H9 (cell line): ENCODE data around the gene MARCHF7. TPM values are rescaled to one million over a fixed set of nuclear protein-coding genes. Genes with fewer than 3 reads are reported as not detected.

ENCODE experiments used
- DNase-seq: peaks from one replicate; pipeline ENCODE4 v3.0.0-alpha.2; 2017
- H2AFZ ChIP-seq: one replicate; pipeline ENCODE4 v1.6.1; 2013; ENCODE audit warnings: mild to moderate bottlenecking, low read length, control low read depth, moderate library complexity
- H2AK5ac ChIP-seq: 2 replicates; pipeline ENCODE4 v1.6.1; 2013; ENCODE audit warnings: low read length, control low read depth, mixed read lengths; ENCODE audit not compliant: insufficient read length
- H2BK120ac ChIP-seq: one replicate; pipeline ENCODE4 v1.6.1; 2013; ENCODE audit warnings: low read depth, mild to moderate bottlenecking, low read length, control low read depth, inconsistent platforms; ENCODE audit not compliant: poor library complexity, severe bottlenecking
- H2BK12ac ChIP-seq: 2 replicates; pipeline ENCODE4 v1.6.1; 2013; ENCODE audit warnings: low read length, control low read depth, mixed read lengths, low read depth; ENCODE audit not compliant: insufficient read length
- H2BK15ac ChIP-seq: 2 replicates; pipeline ENCODE4 v1.6.1; 2013; ENCODE audit warnings: low read depth, low read length, control low read depth
- H2BK20ac ChIP-seq: one replicate; pipeline ENCODE4 v1.6.1; 2013; ENCODE audit warnings: low read depth, mild to moderate bottlenecking, low read length, control low read depth, inconsistent platforms; ENCODE audit not compliant: poor library complexity, severe bottlenecking
- H2BK5ac ChIP-seq: 2 replicates; pipeline ENCODE4 v1.6.1; 2013; ENCODE audit warnings: low read length, control low read depth, mixed read lengths; ENCODE audit not compliant: insufficient read length
- H3K14ac ChIP-seq: 2 replicates; pipeline ENCODE4 v1.6.1; 2013; ENCODE audit warnings: low read length, control low read depth; ENCODE audit not compliant: insufficient read depth
- H3K18ac ChIP-seq: 2 replicates; pipeline ENCODE4 v1.6.1; 2013; ENCODE audit warnings: low read depth, mild to moderate bottlenecking, mixed read lengths, low read length, control low read depth; ENCODE audit not compliant: insufficient read length
- H3K23ac ChIP-seq: 2 replicates; pipeline ENCODE4 v1.6.1; 2013; ENCODE audit warnings: low read length, control low read depth, mixed read lengths, low read depth; ENCODE audit not compliant: insufficient read length
- H3K23me2 ChIP-seq: 2 replicates; pipeline ENCODE4 v1.6.1; 2013; ENCODE audit warnings: low read depth, mild to moderate bottlenecking, mixed read lengths, low read length, control low read depth; ENCODE audit not compliant: insufficient read length, poor library complexity, severe bottlenecking
- H3K27ac ChIP-seq: 2 replicates; pipeline ENCODE4 v1.5.1; 2013; ENCODE audit warnings: low read length, control low read depth, mixed read lengths, low read depth; ENCODE audit not compliant: insufficient read length
- H3K27me3 ChIP-seq: 2 replicates; pipeline ENCODE4 v1.6.1; 2013; ENCODE audit warnings: low read length, control low read depth, inconsistent platforms; ENCODE audit not compliant: insufficient read depth
- H3K4ac ChIP-seq: 2 replicates; pipeline ENCODE4 v1.6.1; 2013; ENCODE audit warnings: low read depth, mild to moderate bottlenecking, control low read depth, inconsistent platforms, low read length, moderate library complexity
- H3K4me1 ChIP-seq: 2 replicates; pipeline ENCODE4 v1.6.1; 2013; ENCODE audit warnings: low read length, control low read depth, inconsistent platforms; ENCODE audit not compliant: insufficient read depth
- H3K4me2 ChIP-seq: 2 replicates; pipeline ENCODE4 v1.6.1; 2013; ENCODE audit warnings: low read length, control low read depth, mixed read lengths; ENCODE audit not compliant: insufficient read length, insufficient read depth
- H3K56ac ChIP-seq: 2 replicates; pipeline ENCODE4 v1.6.1; 2013; ENCODE audit warnings: low read depth, mild to moderate bottlenecking, mixed read lengths, low read length, control low read depth; ENCODE audit not compliant: insufficient read length
- H3K79me1 ChIP-seq: 2 replicates; pipeline ENCODE4 v1.6.1; 2013; ENCODE audit warnings: low read depth, mild to moderate bottlenecking, moderate library complexity, low read length, control low read depth, inconsistent platforms; ENCODE audit not compliant: insufficient read depth, poor library complexity, severe bottlenecking
- H3K79me2 ChIP-seq: 2 replicates; pipeline ENCODE4 v1.6.1; 2013; ENCODE audit warnings: low read length, control low read depth, inconsistent platforms; ENCODE audit not compliant: insufficient read depth
- H3K9ac ChIP-seq: 2 replicates; pipeline ENCODE4 v1.6.1; 2013; ENCODE audit warnings: low read length, control low read depth, mixed read lengths; ENCODE audit not compliant: insufficient read length; ENCODE audit errors: extremely low read depth
- H3K9me3 ChIP-seq: one replicate; pipeline ENCODE4 v1.6.1; 2013; ENCODE audit warnings: low read depth, low read length, inconsistent platforms; ENCODE audit not compliant: control insufficient read depth
- H3T11ph ChIP-seq: one replicate; pipeline ENCODE4 v1.6.1; 2013; ENCODE audit warnings: mild to moderate bottlenecking, low read length, control low read depth, inconsistent platforms
- H4K20me1 ChIP-seq: one replicate; pipeline ENCODE4 v1.6.1; 2013; ENCODE audit not compliant: control insufficient read depth, insufficient read length, insufficient read depth
- H4K5ac ChIP-seq: 2 replicates; pipeline ENCODE4 v1.6.1; 2013; ENCODE audit warnings: low read depth, mild to moderate bottlenecking, mixed read lengths, low read length, control low read depth; ENCODE audit not compliant: insufficient read length
- H4K8ac ChIP-seq: replicated peaks from 2 replicates; pipeline ENCODE4 v1.6.1; 2013; ENCODE audit warnings: low read length, control low read depth, mixed read lengths, low read depth; ENCODE audit not compliant: insufficient read length
- H4K91ac ChIP-seq: 2 replicates; pipeline ENCODE4 v1.6.1; 2013; ENCODE audit warnings: low read depth, mild to moderate bottlenecking, moderate library complexity, mixed read lengths, low read length, control low read depth; ENCODE audit not compliant: insufficient read length
- H3K27ac Mint-ChIP-seq, 3 experiments: 2 replicates in 2 of 3; 3 replicates in 1 of 3; pipeline ENCODE4 v1.8.0; 2020 to 2021; ENCODE audit warnings: mixed read lengths in 3 of 3, mild to moderate bottlenecking in 1 of 3, moderate library complexity in 1 of 3
- H3K27me3 Mint-ChIP-seq: 2 replicates; pipeline ENCODE4 v1.8.0; 2021; ENCODE audit warnings: low read depth, mild to moderate bottlenecking, moderate library complexity, mixed read lengths
- H3K36me3 Mint-ChIP-seq, 3 experiments: 2 replicates in 2 of 3; 3 replicates in 1 of 3; pipeline ENCODE4 v1.8.0; 2020 to 2021; ENCODE audit warnings: low read depth in 3 of 3, mixed read lengths in 3 of 3; ENCODE audit not compliant: insufficient read depth in 1 of 3
- H3K4me1 Mint-ChIP-seq, 2 experiments: 2 replicates each; pipeline ENCODE4 v1.8.0; 2020; ENCODE audit warnings: mixed read lengths in 2 of 2
- H3K4me3 Mint-ChIP-seq, 2 experiments: 2 replicates in 1 of 2; 3 replicates in 1 of 2; pipeline ENCODE4 v1.8.0; 2020 to 2021; ENCODE audit warnings: mild to moderate bottlenecking in 2 of 2, mixed read lengths in 2 of 2, moderate library complexity in 1 of 2
- H3K9me3 Mint-ChIP-seq, 2 experiments: 2 replicates in 1 of 2; 3 replicates in 1 of 2; pipeline ENCODE4 v1.8.0; 2020; ENCODE audit warnings: mild to moderate bottlenecking in 2 of 2, mixed read lengths in 2 of 2, moderate library complexity in 1 of 2
- WGBS: extraction: QIAGEN DNeasy Blood & Tissue Kit; methylation state at CpG from one replicate; pipeline ENCODE4 v1.1.7; 2013; ENCODE audit warnings: missing lambda C conversion rate, low lambda C conversion rate, mixed read lengths; ENCODE audit not compliant: insufficient read length; ENCODE audit errors: extremely low coverage; 5-methylcytosine and 5-hydroxymethylcytosine counted together
- total RNA-seq: library from RNA; stranded (reverse); gene quantifications from 2 replicates; pipeline ENCODE4 v1.2.1, GENCODE V29; 2021
- TF ChIP-seq, protein P1 (sequence below): fragments of 200-600 bp; sonication (generic); conservative IDR thresholded peaks from 3 replicates; pipeline ENCODE4 v1.8.0; 2021; ENCODE audit warnings: antibody characterized with exemption, mild to moderate bottlenecking

MARCHF7 gene
- total RNA-seq, 1 experiment from 2014 or later = 111 TPM

DNA sequence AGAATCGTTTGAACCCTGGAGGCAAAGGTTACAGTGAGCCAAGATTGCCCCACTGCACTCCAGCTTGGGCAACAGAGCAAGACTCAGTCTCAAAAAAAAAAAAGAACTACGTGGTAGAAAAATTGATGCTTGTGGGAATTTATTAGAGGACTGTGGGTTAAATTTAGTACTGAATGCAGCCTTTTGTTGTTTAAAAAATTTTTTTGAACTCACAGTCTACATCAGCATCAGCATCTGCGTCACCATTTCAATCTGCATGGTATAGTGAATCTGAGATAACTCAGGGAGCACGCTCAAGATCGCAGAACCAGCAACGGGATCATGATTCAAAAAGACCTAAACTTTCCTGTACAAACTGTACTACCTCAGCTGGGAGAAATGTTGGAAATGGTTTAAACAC lies 30.5 kb downstream of the MARCHF7 start:
- Histone ChIP-seq H2AFZ (no peak overlapping the region), H3K56ac (no peak overlapping the region), H3K23ac (no peak overlapping the region), H2BK5ac (no peak overlapping the region), H3K79me2 (no peaks in the 10 kb centered on the region; the same call in 1 of the 2 replicates), H2BK20ac (no peak overlapping the region), H2BK120ac (no peak overlapping the region), H3K27ac (no peak overlapping the region), H4K5ac (no peak overlapping the region), H3K9ac (no peak overlapping the region), H3K18ac (no peak overlapping the region), H3K79me1 (no peaks in the 10 kb centered on the region), H2AK5ac (no peak overlapping the region), H3K4me1 (no peaks in the 10 kb centered on the region), H3K4me2 (no peak overlapping the region), H2BK15ac (no peak overlapping the region), H3K14ac (no peak overlapping the region), H3T11ph (no peak overlapping the region), H4K20me1 (no peaks in the 10 kb centered on the region), H3K9me3 (no peaks in the 10 kb centered on the region), H4K8ac (no peak overlapping the region), H4K91ac (no peak overlapping the region), H3K23me2 (no peaks in the 10 kb centered on the region), H3K4ac (no peak overlapping the region), H3K27me3 (no peaks in the 10 kb centered on the region), H2BK12ac (no peak overlapping the region)
- TF ChIP-seq, protein P1, sequence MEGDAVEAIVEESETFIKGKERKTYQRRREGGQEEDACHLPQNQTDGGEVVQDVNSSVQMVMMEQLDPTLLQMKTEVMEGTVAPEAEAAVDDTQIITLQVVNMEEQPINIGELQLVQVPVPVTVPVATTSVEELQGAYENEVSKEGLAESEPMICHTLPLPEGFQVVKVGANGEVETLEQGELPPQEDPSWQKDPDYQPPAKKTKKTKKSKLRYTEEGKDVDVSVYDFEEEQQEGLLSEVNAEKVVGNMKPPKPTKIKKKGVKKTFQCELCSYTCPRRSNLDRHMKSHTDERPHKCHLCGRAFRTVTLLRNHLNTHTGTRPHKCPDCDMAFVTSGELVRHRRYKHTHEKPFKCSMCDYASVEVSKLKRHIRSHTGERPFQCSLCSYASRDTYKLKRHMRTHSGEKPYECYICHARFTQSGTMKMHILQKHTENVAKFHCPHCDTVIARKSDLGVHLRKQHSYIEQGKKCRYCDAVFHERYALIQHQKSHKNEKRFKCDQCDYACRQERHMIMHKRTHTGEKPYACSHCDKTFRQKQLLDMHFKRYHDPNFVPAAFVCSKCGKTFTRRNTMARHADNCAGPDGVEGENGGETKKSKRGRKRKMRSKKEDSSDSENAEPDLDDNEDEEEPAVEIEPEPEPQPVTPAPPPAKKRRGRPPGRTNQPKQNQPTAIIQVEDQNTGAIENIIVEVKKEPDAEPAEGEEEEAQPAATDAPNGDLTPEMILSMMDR = no peak
- Mint-ChIP-seq H3K27me3 (no peaks in the 10 kb centered on the region), H3K9me3 (no peaks in the 10 kb centered on the region), H3K27ac (no peak overlapping the region), H3K4me3 (no peak overlapping the region), H3K4me1 (no peaks in the 10 kb centered on the region; a peak in 1 of 4 replicates), H3K36me3 (peaks cover 35 to 75% (median 64%) of the 10 kb centered on the region in 3 experiments)
- WGBS = no CpG with 5 or more reads among the region's 6 CpGs
- DNase-seq = no peak
